Measurements from ENCODE around the gene SAPCD1.

The SAPCD1 gene

GRCh38 chr6:31729515-31729978, 32.9 kb upstream of the SAPCD1 start:
- DNase-seq (ENCODE audit: low read depth in 2 of 2): peak; percentile 46 to 76

DNA sequence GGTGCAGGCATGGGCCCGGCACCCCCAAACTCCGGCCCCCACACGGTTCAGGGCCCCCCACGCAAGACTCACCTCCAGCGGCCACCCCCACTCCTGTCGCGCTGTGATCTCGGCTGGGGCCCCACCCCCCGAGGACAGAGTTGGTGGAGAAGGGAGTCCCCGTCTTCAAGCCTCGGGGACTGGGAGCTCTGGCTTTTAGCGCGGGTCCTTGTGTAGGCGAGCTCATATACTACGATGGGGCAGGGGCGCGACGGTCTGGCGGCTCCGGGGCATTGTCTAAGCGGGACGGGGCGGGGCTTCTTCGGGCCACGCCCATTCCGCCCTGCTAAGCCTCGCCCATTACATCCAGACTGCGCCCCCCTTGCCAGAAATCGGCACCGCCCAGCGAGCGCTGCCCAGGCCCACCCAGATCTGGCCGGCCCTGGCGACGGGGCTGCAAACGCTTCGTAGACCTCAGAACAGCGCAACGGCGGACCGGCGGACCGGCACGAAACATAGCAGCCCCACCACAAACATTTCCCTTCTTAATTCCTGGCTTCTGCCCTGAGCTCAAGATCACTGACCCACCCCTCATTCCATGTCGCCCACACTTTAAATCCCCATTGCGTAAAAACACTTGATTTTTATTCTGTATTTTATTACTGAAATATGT, 32.4 kb upstream of the SAPCD1 start:
- DNase-seq (ENCODE audit: low read depth in 2 of 2): peak in 1 of 2 experiments; percentile 53

GRCh38 chr6:31730631-31731086, 31.8 kb upstream of the SAPCD1 start:
- no peak for DNase-seq (ENCODE audit: low read depth in 2 of 2)

GRCh38 chr6:31732029-31732428, 30.4 kb upstream of the SAPCD1 start:
- no peak for DNase-seq (ENCODE audit: low read depth in 2 of 2)

GRCh38 chr6:31733734-31734133, 28.7 kb upstream of the SAPCD1 start:
- DNase-seq (ENCODE audit: low read depth in 2 of 2): no peak

- DNase-seq (ENCODE audit: low read depth in 2 of 2): no peak
Measured at GRCh38 chr6:31734247-31734820, 28.1 kb upstream of the SAPCD1 start.

GRCh38 chr6:31734821-31735406, 27.5 kb upstream of the SAPCD1 start:
- DNase-seq (ENCODE audit: low read depth in 2 of 2): peak in 1 of 2 experiments; percentile 41

DNA sequence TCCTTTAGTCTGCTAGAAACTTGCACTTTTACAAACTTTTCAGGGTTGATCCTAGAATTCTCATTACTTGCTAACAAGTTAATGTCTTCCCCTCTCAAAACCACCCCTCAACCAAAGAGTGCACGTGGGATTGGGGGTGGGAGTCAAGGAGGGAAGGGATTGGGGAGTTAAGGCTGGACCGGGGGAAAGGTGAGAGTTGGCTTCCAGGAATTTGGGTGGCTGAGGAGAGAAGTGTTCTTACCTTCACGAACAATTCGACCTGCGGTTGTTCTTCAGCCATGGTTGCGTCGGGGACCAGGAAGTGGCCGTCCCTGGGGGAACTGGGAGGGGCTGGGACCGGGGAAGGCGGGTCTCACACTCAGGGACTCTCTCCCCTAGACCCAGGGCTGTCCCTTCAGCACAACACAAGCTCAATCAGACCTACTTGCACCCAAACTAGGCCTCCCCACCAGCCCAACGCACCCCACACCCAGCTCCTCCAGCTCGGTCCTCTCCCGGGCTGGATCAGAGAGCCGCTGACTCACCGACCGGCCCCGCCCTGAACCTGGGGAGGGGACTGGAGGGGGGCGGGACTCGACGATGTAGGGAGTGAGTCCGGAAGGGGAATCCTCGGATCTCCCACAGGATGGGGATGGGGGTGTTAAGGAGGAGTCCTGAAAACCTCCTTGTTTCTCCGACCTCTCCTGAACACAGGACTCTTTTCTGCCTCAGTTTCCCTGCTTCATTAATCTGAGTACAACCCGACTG, 26.3 kb upstream of the SAPCD1 start, which contains the start of gene CLIC1:
TSS of gene CLIC1 (minus strand) at position 510 of the 747 bp plus-strand sequence. CDS start at position 280, 230 bp downstream.
- peak; percentile 64 to 82 for DNase-seq (ENCODE audit: low read depth in 2 of 2)

GRCh38 chr6:31736768-31737314, 25.6 kb upstream of the SAPCD1 start:
- DNase-seq (ENCODE audit: low read depth in 2 of 2): no peak

DNA sequence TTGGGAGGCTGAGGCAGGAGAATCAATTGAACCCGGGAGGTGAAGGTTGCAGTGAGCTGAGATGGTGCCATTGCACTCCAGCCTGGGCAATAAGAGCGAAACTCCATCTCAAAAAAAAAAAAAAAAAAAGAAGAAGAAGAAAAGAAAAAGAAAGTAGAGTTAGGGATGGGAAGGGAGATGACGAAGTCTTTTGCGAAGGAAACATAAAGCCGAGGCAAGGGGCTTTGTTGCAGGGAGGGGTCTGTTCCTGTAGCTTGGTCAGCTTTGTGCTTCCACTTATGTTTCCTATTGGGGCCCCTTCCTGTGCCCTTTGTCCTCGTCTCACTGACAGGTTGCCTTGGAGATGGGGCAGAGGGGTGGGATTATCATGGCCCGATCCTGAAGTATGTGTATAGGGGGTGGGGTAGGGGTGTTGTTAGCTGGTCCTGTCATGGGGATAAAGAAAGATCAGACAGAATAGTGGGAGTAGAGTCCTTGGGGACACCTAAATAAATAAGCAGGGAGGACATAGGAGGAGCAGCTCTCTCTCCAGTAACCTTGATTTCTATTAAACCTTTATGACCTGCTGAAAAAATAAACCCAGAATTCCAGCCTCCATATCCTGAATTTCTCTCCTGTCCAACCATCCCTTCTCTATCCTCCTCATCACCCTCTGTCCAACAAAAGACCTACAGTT, 25.0 kb upstream of the SAPCD1 start:
- no peak for DNase-seq (ENCODE audit: low read depth in 2 of 2)

DNA sequence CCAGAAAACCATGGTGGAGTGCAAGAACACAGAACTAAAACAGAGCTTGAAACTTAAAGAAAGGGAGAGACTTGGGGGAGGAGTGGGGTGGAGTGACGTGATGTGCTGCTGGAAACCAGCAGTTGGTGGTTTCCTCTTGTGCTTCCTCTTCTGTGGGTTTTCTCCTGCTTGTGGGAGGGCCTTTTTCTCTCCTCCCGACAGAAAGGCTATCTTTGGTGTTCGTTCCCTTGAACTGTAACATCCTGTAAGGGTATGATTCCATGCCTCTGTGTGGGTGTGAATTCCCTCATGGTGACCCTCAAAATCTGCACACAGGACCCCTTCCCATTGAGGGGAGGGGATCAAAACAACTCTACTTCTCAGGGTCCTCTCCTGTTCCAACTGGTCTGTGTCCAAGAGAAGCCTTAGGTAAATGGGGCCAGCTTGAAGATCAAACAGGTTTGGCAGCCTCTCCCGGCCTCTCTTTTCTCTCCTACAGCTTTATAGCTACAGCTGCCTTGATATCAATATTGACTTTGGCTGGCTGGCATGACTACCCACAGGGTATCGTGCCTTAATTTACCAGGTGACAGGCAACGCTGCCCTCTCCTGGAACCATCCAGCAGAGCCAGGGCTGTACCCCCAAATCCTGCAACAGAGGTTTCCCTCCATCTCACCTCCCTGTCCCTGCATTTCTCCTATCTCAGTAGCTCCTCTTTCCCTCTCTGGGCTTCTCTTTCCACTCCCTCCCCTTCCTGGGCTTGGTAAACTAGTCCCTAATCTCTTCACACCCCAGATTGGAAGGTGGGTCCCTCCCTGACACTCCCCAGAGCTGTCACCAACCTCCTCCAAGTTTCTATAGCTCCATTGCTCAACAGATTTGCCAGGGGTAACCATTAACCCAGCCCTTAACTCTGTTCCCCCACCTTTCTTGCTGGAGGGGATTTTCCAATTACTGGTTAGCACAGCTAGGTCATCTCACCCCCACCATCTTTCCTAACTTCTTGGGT, 24.2 kb upstream of the SAPCD1 start:
- peak in 1 of 2 experiments; percentile 60 for DNase-seq (ENCODE audit: low read depth in 2 of 2)

- peak; percentile 92 to 96 for DNase-seq (ENCODE audit: low read depth in 2 of 2)
Measured at GRCh38 chr6:31739639-31740396, 22.6 kb upstream of the SAPCD1 start, which contains the start of gene MSH5. TSS of gene MSH5 (plus strand) at chr6:31740005. CDS start at chr6:31740467, 462 bp downstream.

DNA sequence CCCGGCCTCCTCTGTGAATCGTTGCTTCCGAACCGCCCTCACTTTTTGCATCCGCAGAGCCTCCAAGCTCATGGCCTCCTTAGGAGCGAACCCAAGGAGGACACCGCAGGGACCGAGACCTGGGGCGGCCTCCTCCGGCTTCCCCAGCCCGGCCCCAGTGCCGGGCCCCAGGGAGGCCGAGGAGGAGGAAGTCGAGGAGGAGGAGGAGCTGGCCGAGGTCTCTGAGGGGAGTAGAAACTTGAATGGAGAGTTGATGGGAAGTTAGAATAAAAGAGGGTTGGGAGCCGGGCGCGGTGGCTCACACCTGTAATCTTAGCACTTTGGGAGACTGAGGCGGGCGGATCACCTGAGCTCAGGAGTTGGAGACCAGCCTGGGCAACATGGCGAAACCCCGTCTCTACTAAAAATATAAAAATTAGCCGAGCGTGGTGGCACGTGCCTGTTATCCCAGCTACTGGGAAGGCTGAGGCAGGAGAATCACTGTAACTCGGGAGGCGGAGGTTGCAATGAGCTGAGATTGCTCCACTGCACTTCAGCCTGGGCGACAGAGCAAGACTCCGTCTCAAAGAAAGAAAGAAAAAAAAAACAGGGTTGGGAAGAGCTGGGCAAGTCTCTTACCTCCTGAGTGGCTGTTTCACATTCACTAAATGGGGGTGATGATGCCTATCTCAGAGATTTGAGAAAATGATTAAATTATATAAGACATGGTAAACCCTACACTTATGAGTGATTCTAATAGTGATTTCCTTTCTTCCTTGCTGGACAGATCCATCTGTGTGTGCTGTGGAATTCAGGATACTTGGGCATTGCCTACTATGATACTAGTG, 21.8 kb upstream of the SAPCD1 start:
- DNase-seq (ENCODE audit: low read depth in 2 of 2): no peak

DNA sequence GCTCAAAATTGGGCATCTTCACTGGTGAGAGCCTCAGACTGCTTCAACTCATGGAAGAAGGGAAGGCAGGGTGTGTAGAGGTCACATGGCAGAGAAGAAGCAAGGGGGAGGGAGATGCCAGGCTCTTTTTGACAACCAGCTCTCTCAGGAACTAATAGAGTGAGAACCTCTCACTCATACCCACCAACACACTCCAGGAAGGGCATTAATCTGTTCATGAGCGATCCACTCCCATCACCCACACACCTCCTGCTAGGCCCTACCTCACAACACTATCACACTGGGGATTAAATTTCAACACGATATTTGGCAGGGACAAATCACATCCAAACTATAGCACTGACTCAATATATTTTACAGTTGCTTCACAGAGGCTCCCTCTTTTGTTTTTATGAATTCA, 20.6 kb upstream of the SAPCD1 start:
- no peak for DNase-seq (ENCODE audit: low read depth in 2 of 2)

GRCh38 chr6:31742894-31743293, 19.6 kb upstream of the SAPCD1 start:
- DNase-seq (ENCODE audit: low read depth in 2 of 2): no peak

DNA sequence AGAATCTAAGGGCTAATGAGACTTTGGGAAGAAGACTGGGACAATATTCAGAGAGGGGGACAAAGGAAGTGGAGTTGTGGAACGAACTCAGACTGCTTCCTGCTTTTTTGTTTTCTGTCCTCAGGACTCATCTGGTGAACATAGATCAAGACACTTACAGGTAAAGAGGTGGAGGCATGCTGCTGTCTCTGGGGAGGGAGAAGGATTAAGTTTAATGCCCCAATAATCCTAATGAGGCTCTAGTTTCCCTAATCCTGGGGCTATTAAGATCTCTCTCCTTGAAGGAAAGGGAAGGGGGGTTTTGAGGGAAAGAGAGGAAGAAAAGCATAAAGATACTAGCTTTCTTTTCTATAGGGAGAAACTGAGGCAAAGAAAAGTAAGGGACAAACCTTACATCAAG, 18.0 kb upstream of the SAPCD1 start:
- no peak for DNase-seq (ENCODE audit: low read depth in 2 of 2)

DNA sequence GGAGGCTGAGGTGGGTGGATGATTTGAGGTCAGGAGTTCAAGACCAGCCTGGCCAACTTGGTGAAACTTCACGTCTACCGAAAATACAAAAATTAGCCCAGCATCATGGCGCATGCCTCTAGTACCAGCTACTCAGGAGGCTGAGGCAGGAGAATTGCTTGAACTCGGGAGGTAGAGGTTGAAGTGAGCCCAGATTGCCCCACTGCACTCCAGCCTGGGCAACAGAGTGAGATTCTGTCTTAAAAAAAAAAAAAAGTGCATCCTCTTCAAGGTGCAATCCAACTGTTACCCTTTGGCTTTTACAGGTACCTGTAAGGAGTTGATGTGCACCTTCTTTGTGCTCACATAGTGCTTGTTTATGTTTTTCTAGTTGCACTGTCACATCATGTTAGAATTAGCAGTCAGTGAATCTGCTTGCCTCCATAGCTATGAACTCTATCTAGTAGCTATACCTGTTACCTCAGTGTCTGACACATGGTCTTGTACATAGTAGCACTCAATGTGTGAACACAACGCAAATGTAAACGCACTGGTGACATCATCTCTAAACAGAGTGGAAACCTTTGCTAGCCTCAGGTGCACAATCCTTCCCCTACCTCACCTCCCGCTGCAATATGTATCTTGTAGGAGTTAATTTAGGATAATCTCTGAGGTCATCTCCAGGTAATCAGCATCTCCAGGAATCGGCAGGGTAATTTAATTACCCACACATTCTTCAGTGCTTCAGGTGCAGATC, 13.0 kb upstream of the SAPCD1 start:
- DNase-seq (ENCODE audit: low read depth in 2 of 2): no peak
